Cortex of kidney (tissue), 1 donor: ENCODE results near the gene YTHDF1.
"Not testable (repeated sequence)": the region's sequence is repeated elsewhere in the genome, so short reads cannot be mapped to it uniquely, and the experiment has no call there.

Experiments
- DNase-seq: peaks from one replicate; lab custom pipeline; 2025; lab: John Stamatoyannopoulos, UW

The YTHDF1 gene

DNA sequence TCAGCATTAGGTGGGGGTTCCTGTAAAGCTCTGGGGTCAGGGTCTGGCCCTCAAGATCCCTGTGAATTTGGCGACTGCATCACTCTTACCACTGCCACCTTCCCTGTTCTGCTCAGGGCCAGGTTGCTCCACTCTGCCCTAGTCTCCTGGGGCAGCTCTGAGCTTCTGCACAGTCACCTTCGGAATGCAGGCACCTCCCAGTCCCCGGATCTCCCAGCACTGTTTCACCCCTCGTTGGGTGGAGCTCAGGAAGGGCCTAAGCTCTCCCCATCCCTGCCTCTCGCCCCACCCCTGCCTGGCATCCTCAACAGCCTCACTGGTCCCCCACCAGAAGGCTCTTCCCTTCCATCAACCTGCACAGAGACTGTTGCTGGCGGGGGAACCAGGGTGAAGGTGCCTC, 46.2 kb downstream of the YTHDF1 start:
- DNase-seq, result no peak

GRCh38 chr20:63168861-63169260, 47.1 kb downstream of the YTHDF1 start:
- DNase-seq, result no peak

- no peak for DNase-seq
Observed at GRCh38 chr20:63167918-63168520, 47.9 kb downstream of the YTHDF1 start.

DNA sequence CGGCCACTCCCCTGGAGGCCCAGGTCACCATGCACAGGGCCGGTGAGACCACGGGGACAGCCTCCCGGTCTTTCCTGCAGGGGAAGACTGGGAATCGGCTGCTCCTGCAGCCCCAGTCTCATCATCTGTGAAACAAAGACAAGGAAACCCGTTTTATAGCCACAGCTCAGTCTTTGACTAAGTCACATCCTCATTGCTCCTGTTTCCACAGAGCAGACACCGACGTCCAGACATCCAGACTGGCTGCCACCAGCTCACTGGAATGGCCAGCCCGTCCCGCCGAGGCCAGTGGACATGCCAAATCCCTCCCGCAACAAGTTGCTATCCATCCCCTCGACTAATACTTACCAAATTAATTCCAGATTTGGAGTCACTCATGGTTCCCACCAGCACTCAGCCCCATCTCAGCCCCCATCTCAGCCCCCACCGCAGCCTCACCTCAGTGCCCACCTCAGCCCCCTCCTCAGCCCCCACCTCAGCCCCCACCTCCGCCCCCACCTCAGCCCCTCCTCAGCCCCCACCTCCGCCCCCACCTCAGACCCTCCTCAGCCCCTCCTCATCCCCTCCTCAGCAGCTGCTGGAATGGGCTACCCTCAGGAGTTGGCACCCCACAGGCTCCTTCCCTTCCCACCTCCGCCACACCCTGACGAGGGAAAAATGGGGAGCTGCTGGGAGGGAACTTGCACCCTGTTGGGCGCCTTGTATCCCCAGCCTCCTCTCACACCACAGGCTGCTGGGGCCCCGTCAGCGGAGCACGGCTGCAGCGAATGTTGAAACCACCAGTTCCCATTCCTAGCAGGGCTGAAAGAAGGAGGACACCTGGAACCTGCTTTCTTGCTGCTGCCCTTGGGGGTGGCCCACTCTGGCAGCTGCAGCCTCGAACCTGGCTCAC, 48.7 kb downstream of the YTHDF1 start:
- no peak for DNase-seq

GRCh38 chr20:63166193-63167020, 49.5 kb downstream of the YTHDF1 start:
- DNase-seq, result no peak

DNA sequence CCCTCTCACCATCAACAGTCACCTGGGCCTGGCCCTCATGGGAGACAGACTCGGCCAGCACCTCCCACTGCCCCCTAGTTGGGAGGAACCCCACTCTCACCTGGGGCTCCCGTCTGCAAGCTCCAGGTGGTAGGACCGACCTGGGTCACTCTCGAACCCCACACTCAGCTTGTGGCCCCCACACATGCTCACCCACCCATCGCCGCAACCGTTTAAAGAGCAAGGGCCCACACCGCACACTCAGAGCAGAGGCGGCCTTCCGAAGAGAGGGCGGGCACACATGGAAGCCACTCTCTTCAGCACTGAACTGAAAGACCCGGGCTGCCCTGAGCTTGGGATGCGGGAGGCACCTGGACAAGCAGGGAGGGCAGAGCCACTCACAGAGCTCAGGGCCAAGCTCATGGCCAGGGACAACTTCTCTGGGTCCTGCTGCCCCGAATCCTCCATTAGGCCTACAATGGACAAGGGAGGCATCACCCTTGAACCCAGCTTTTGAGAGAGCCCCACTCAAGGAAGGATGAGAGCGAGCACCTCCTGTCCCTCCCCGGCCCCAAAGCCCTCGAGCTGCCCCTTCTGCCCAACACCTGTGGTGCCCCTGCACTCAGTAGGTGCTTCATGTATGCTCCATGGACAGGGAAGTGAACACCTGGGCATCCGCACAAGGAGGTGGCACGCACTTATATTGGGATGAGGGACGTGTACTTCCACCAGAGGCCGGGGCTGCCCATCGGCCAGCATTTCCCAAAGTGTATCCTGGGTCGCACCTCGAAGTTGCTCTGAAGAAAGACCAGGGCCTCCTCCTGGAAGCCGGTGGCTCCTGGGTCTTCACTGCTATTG, 50.4 kb downstream of the YTHDF1 start:
- DNase-seq, result no peak

GRCh38 chr20:63164484-63165355, 51.2 kb downstream of the YTHDF1 start:
- no peak for DNase-seq

DNA sequence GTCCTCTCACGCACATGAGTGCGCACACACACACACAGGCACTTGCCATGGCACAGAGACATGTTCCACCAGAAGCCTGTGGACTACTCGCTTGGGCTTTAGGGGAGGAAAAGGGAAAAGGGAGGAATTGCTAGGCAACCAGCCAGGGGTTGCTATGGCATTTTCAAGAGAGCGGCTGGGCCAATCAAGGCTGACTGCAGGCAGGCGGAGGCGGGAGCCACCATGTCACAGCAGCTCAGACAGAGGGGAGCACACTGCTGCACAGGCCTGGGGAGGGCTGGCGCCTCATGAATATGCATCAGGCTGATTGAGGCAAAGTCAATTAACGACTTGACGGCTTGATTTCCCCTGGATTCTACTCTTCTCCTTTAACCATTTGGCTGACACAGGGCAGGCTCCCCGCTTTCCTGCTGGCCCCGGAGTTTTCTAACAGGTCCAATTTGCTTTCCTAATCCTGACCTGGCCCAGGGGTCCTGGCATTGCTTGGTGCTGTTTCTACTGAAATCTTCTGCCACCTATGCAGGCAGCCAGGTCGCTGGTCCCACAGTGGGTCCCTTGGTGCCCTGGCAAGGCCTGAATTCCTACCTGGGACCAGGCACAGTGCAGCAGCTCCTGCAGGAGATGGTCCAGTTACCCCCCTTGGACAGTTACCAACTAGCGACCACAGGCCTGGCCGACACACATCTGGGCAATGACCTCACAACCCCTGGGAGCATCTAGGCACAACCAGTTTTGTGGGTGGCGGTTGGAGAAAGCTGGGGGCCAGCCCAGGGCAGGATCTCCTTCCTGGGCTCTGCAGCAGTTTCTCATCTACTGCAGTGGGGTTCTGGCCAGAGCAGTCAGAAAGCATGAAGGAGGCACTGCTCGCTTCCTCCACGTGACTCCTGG, 52.1 kb downstream of the YTHDF1 start:
- no peak for DNase-seq

GRCh38 chr20:63163171-63163570, 52.8 kb downstream of the YTHDF1 start:
- no peak for DNase-seq

DNA sequence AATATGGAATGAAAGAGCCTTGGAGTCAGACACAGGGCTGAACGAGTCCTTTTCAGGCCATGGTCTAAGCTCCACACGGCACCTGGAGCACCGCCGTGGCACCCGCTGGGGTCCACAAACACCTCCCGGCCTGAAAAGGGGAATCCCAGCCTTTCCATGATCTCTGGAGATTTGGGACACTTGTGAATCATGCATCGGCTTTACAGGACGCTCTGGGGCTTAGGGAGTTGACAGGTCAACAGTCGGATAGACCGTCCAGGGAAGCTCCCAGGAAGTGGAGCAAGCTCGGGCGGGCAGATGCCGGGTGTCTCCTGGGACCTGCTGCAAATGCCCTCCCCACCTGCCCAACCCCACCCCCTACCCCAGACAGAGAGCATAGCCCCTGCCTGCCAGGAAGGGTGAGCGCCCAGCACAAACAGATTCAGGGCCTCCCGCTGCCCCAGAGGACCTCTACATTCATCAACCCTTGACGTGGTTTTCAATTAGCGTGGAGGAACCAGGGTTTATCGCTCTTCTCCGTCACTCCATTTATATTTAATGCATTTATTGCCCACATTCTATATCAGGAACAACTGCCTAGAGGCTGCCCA, 53.6 kb downstream of the YTHDF1 start:
- no peak for DNase-seq

DNA sequence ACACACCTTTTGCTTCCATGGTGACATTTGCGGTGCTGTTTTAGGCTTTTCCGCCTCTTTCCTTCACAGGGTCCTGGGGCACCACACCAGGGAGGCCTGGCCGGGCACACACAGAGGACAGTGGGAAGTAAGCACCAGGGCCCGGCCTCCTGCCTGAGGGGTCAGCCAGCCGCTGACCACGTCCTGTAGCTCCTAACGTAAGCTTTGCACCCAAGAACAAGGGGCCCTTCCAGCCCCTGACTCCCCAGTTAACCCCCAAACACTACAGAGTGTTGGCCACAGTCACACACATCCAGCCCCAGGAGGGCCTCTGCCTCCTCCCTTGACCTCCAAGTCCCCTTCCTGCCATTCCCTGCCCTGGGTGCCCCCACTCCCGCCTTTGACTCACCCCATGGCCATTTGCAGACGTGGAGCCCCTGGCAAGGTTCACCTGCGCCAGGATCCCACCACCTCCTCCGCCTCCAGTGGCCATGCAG, 54.7 kb downstream of the YTHDF1 start:
- no peak for DNase-seq

GRCh38 chr20:63160641-63161175, 55.2 kb downstream of the YTHDF1 start:
- DNase-seq, result no peak

DNA sequence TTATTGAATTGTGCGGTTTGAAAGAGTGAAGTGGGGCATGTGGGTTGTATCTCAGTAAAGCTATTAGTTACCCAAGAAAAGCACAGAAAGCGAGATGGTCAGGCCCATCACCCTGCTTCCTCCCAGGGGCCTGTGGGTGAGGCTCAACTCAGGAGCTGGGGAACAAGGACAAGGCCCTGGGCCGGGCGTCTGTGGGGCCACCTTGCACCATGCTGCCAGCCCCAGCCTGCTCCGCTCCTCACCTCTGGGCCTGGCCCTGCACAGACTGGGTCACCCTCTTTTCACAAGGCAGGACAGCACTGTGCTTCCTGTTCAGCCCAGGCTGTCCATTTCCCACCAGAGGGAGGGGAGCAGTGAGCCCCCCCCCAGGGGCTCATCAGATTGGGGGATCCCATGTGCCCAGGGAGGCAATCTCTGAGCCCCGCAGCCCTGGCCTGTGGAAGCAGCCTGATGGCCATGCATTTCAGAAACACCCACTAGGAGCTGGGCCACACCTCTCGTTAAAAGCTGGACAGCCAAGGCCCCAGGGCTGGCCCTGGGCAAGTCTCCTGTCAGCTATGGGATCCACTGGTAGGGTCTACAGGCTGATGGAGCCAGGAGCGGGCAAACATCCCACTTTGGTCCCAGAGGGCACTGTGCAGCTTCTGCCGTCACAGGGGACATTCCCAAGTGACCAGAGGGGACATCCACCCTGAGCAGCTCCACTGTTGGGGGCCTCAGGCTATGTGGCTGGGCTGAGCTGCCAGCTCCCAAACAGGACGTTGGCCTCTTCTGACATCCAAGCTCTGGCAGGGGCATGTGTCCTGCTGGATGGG, 55.9 kb downstream of the YTHDF1 start:
- DNase-seq, result no peak

- DNase-seq, result not testable (repeated sequence)
Observed at GRCh38 chr20:63159251-63159650, 56.7 kb downstream of the YTHDF1 start.

GRCh38 chr20:63158845-63159244, 57.1 kb downstream of the YTHDF1 start:
- no peak for DNase-seq

DNA sequence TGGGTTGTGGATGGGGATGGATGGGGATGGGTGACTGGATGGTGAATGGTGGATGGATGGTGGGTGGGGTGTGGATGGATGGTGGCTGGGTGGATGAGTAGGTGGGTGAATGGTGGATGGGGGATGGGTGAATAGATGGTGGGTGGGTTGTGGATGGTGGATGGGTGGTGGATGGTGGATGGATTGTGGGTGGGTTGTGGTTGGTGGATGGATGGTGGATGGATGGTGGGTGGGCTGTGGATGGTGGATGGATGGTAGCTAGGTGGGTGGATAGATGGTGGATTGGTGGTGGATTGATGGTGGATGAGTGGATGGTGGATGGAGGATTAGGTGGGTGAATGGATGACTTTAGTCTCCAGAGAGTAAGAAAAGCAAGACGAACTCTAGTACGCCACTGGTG, 57.6 kb downstream of the YTHDF1 start:
- DNase-seq, result no peak

DNA sequence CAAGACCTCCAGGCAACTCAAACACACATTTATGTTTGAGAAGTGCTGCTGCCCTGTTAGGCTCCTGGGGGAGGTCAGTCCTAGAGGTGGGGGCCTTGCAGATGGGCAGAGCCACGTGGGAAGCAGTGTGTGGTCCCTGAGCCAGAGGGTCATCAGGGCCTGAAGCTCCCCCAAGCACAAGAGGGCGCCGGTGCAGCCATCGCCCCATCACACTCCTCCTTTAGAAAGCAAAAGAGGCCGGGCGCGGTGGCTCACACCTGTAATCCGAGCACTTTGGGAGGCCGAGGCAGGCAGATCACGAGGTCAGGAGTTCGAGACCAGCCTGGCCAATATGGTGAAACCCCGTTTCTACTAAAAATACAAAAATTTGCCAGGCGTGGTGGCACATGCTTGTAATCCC, 58.5 kb downstream of the YTHDF1 start:
- DNase-seq, result not testable (repeated sequence)

GRCh38 chr20:63156221-63156671, 59.7 kb downstream of the YTHDF1 start:
- DNase-seq, result no peak
